CD8-positive, alpha-beta memory T cell (primary cell): ENCODE measurements around the gene TSN. TPM values are rescaled to one million over a fixed set of nuclear protein-coding genes. Genes with fewer than 3 reads are reported as not detected.
A peak's percentile ranks its signal among the peaks of the same experiment; 100 is the strongest.

Source experiments
- CTCF ChIA-PET: fragments of 350-600 bp; sonication (Branson Sonifier 250); formaldehyde crosslinking; loops from one replicate; lab custom pipeline; 2021; ENCODE audit warnings: antibody characterized with exemption; lab: Charles Lee
- POLR2A ChIA-PET: fragments of 350-600 bp; sonication (Branson Sonifier 250); formaldehyde crosslinking; loops from one replicate; lab custom pipeline; 2021; ENCODE audit warnings: antibody characterized with exemption; lab: Charles Lee
- DNase-seq, 5 donors: peaks; one replicate each; pipeline versions ENCODE4 v3.0.0 to v3.0.0-alpha.2; 2020 to 2022; ENCODE audit warnings: mixed read lengths in 1 of 5
- H3K27ac ChIP-seq: one replicate; pipeline ENCODE4 v1.7.0; 2013; ENCODE audit warnings: low read depth, mild to moderate bottlenecking, low read length, moderate library complexity
- H3K27me3 ChIP-seq: 2 replicates; pipeline ENCODE4 v1.7.0; 2013; ENCODE audit warnings: low read length, mild to moderate bottlenecking; ENCODE audit not compliant: insufficient read depth, poor library complexity, severe bottlenecking
- H3K36me3 ChIP-seq: 2 replicates; pipeline ENCODE4 v1.7.0; 2013; ENCODE audit warnings: mild to moderate bottlenecking, low read length, moderate library complexity; ENCODE audit not compliant: insufficient read depth
- H3K4me1 ChIP-seq: 2 replicates; pipeline ENCODE4 v1.7.0; 2013; ENCODE audit warnings: mild to moderate bottlenecking, low read length, moderate library complexity; ENCODE audit not compliant: insufficient read depth
- H3K4me3 ChIP-seq: 2 replicates; pipeline ENCODE4 v1.7.0; 2013; ENCODE audit warnings: mild to moderate bottlenecking, low read length
- H3K9me3 ChIP-seq: 2 replicates; pipeline ENCODE4 v1.7.0; 2013; ENCODE audit warnings: mild to moderate bottlenecking, low read length
- H3K27ac Mint-ChIP-seq, 8 donors: one replicate each; pipeline ENCODE4 v1.8.0; 2020 to 2021; ENCODE audit warnings: mixed read lengths in 8 of 8, mild to moderate bottlenecking in 6 of 8, inconsistent platforms in 3 of 8, moderate library complexity in 3 of 8
- H3K27me3 Mint-ChIP-seq, 2 donors: one replicate each; pipeline ENCODE4 v1.8.0; 2020 to 2021; ENCODE audit warnings: mixed read lengths in 2 of 2, mild to moderate bottlenecking in 1 of 2, moderate library complexity in 1 of 2
- H3K36me3 Mint-ChIP-seq, 3 donors: one replicate each; pipeline ENCODE4 v1.8.0; 2020 to 2021; ENCODE audit warnings: mixed read lengths in 3 of 3, inconsistent platforms in 1 of 3, mild to moderate bottlenecking in 1 of 3
- H3K4me1 Mint-ChIP-seq, 3 donors: one replicate each; pipeline ENCODE4 v1.8.0; 2020 to 2021; ENCODE audit warnings: mixed read lengths in 3 of 3, inconsistent platforms in 1 of 3, mild to moderate bottlenecking in 1 of 3
- H3K4me3 Mint-ChIP-seq, 7 donors: one replicate each; pipeline ENCODE4 v1.8.0; 2020 to 2021; ENCODE audit warnings: mixed read lengths in 7 of 7, mild to moderate bottlenecking in 6 of 7, moderate library complexity in 4 of 7, inconsistent platforms in 2 of 7
- H3K9me3 Mint-ChIP-seq, 5 donors: one replicate each; pipeline ENCODE4 v1.8.0; 2020 to 2022; ENCODE audit warnings: mixed read lengths in 5 of 5, mild to moderate bottlenecking in 3 of 5, moderate library complexity in 2 of 5, inconsistent platforms in 1 of 5
- polyA plus RNA-seq: library from polyadenylated mRNA; unstranded; fragments of 300-500 nt; fragmentation: Illumina TruSeq; gene quantifications from one replicate; pipeline ENCODE4 v1.2.3, GENCODE V29; 2021
- total RNA-seq, 2 experiments: library from RNA; stranded (reverse); gene quantifications; one replicate each; pipeline ENCODE4 v1.2.3, GENCODE V29; 2021

The TSN gene
- total and polyA plus RNA-seq, 3 experiments from 2014 or later = 74.9 to 90.4 (median 88.0) TPM

DNA sequence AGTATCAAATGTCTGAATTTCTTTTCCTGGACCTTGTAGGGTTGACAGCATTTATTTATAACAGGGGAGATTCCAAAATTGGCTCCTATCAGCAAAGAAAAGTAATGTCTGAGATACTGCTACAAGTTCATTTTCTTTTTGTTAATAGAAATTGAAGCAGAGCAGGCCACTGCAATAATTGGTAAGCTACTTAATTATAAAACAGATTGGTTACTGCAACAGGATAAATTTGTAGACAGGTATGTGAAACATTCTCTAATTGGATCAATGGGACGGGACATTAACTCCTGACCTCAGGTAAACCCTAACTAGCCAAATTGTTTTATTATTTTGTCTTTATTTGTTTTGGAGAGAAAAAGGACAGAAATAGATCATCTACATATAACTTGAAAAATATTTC lies 39.3 kb upstream of the TSN start:
- Histone ChIP-seq H3K4me3 (no peak overlapping the region), H3K9me3 (no peaks in the 10 kb centered on the region), H3K27ac (no peak overlapping the region), H3K36me3 (no peaks in the 10 kb centered on the region), H3K4me1 (peaks cover 3% of the 10 kb centered on the region), H3K27me3 (no peaks in the 10 kb centered on the region)
- no peaks in the 10 kb centered on the region for H3K27me3 Mint-ChIP-seq
- no peaks in the 10 kb centered on the region for H3K9me3 Mint-ChIP-seq
- DNase-seq = no peak
- peaks cover 0 to 2% (median 0%) of the 10 kb centered on the region in 3 donors for H3K36me3 Mint-ChIP-seq
- no peak overlapping the region for H3K27ac Mint-ChIP-seq
- peaks cover 3 to 6% (median 5%) of the 10 kb centered on the region in 3 donors for H3K4me1 Mint-ChIP-seq
- H3K4me3 Mint-ChIP-seq = no peak overlapping the region
- POLR2A ChIA-PET = no interaction called here
- CTCF ChIA-PET = interaction anchor here (0.7 to 6.6 kb wide), 2 partner anchors 185 to 314 kb away, joined by 3 to 49 read pairs; partner anchors contain the start of gene RNU4ATAC

DNA sequence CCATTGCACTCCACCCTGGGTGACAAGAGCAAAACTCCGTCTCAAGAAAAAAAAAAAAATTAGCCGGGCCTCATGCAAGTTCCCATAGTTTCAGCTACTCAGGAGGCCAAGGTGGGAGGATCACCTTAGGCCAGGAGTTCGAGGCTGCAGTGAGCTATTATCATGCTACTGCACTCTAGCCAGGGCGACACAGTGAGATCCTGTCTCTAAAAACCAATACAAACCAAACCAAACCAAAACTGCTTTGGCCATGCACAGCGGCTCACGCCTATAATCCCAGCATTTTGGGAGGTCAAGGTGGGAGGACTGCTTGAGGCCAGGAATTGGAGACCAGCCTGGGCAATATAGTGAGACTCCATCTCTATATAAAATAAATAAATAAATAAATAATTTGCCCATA lies 37.9 kb upstream of the TSN start:
- Histone ChIP-seq H3K4me1 (peaks cover 3% of the 10 kb centered on the region), H3K27me3 (no peaks in the 10 kb centered on the region), H3K4me3 (no peak overlapping the region), H3K27ac (no peak overlapping the region), H3K9me3 (no peaks in the 10 kb centered on the region), H3K36me3 (no peaks in the 10 kb centered on the region)
- Mint-ChIP-seq H3K27ac (no peak overlapping the region), H3K4me3 (no peak overlapping the region), H3K9me3 (no peaks in the 10 kb centered on the region), H3K27me3 (no peaks in the 10 kb centered on the region), H3K36me3 (peaks cover 0 to 2% (median 0%) of the 10 kb centered on the region in 3 donors), H3K4me1 (peaks cover 3 to 6% (median 5%) of the 10 kb centered on the region in 3 donors)
- DNase-seq = no peak
- ChIA-PET POLR2A (interaction anchor here (0.7 kb wide), 1 partner anchor 179 kb away, joined by 3 read pairs; no protein-coding TSS in a partner anchor), CTCF (interaction anchor here (1.1 to 6.6 kb wide), 7 partner anchors 18 to 315 kb away, joined by 3 to 49 read pairs (median 4); partner anchors contain the start of gene RNU4ATAC)

DNA sequence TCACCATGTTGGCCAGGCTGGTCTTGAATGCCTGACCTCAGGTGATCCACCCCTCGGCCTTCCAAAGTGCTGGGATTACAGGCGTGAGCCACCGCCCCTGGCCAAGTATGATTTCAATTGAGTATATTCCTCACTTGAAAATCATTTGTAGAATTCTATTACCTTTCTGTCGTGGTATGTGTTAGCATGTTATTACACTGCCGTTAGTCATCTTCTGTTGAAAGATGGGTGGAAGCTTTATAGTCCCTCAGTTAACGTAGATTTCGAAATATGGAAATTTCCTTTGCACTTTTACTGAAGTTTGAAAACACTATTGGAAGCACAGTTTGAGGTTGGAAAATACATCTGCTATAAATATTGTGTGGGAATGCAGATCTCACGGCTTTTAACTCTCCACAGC lies 33.5 kb upstream of the TSN start:
- Histone ChIP-seq H3K4me1 (peaks cover 3% of the 10 kb centered on the region), H3K36me3 (no peaks in the 10 kb centered on the region), H3K9me3 (no peaks in the 10 kb centered on the region), H3K4me3 (no peak overlapping the region), H3K27ac (no peak overlapping the region), H3K27me3 (no peaks in the 10 kb centered on the region)
- no peak for DNase-seq
- H3K36me3 Mint-ChIP-seq = peaks cover 0 to 9% (median 1%) of the 10 kb centered on the region in 3 donors
- H3K27me3 Mint-ChIP-seq = no peaks in the 10 kb centered on the region
- ChIA-PET CTCF (interaction anchor here (6.6 kb wide), 1 partner anchor 191 kb away, joined by 49 read pairs; the partner anchor contains the start of gene RNU4ATAC), POLR2A (no interaction called here)
- no peaks in the 10 kb centered on the region for H3K9me3 Mint-ChIP-seq
- H3K27ac Mint-ChIP-seq = no peak overlapping the region
- peaks cover 3 to 6% (median 5%) of the 10 kb centered on the region in 3 donors for H3K4me1 Mint-ChIP-seq
- H3K4me3 Mint-ChIP-seq = no peak overlapping the region

DNA sequence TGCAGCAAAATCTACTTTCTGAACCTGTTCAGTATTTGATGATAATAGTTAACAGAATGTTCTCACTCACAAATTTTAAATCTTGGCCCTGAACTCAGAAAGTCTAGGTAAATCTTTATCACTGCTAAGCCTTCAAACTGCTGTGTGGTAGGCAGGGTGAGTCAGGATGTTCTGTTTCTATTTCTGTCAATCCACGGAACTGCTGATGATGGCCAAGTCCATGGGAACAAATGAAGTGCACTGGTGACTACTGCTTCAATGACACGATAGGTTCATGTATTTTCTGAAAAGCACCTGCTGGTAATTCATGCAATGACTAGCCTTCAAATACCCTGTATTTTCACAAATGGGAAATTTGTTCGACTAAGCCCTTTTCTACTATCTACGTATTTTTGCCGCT lies 33.0 kb upstream of the TSN start:
- no peaks in the 10 kb centered on the region for H3K36me3 ChIP-seq
- H3K27ac Mint-ChIP-seq = no peak overlapping the region
- H3K27me3 Mint-ChIP-seq = no peaks in the 10 kb centered on the region
- peaks cover 3% of the 10 kb centered on the region for H3K4me1 ChIP-seq
- no peaks in the 10 kb centered on the region for H3K27me3 ChIP-seq
- H3K4me3 ChIP-seq = no peak overlapping the region
- peaks cover 0 to 14% (median 4%) of the 10 kb centered on the region in 3 donors for H3K36me3 Mint-ChIP-seq
- CTCF ChIA-PET = interaction anchor here (6.6 kb wide), 1 partner anchor 191 kb away, joined by 49 read pairs; the partner anchor contains the start of gene RNU4ATAC
- no peak overlapping the region for H3K4me3 Mint-ChIP-seq
- H3K4me1 Mint-ChIP-seq = peaks cover 3 to 6% (median 5%) of the 10 kb centered on the region in 3 donors
- no peak overlapping the region for H3K27ac ChIP-seq
- no peaks in the 10 kb centered on the region for H3K9me3 ChIP-seq
- H3K9me3 Mint-ChIP-seq = no peaks in the 10 kb centered on the region
- no peak for DNase-seq
- POLR2A ChIA-PET = no interaction called here

DNA sequence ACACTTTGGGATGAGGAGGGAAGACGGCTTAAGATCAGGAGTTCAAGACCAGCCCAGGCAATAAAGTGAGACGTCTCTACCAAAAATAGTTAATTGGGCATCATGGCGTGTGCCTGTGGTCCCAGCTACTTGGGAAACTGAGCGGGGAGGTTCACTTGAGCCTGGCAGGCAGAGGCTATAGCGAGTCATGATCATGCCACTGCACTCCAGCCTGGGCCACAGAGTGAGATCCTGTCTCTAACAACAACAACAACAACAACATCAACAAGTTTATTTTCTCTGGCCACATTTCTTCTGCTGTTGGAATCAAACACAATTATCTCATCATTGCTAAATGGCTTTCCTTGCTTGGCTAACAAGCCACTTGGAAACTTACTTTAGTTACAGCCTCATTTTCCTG lies 32.1 kb upstream of the TSN start:
- no peak for DNase-seq
- Mint-ChIP-seq H3K4me1 (peaks cover 3 to 6% (median 5%) of the 10 kb centered on the region in 3 donors), H3K27ac (peak overlapping the region in 2 of 8 donors; percentile 5 to 81), H3K36me3 (peaks cover 0 to 22% (median 5%) of the 10 kb centered on the region in 3 donors), H3K27me3 (no peaks in the 10 kb centered on the region), H3K4me3 (no peak overlapping the region), H3K9me3 (no peaks in the 10 kb centered on the region)
- H3K4me3 ChIP-seq = no peak overlapping the region
- POLR2A ChIA-PET = no interaction called here
- CTCF ChIA-PET = no interaction called here
- H3K9me3 ChIP-seq = no peaks in the 10 kb centered on the region
- H3K36me3 ChIP-seq = peaks cover 3% of the 10 kb centered on the region
- no peaks in the 10 kb centered on the region for H3K27me3 ChIP-seq
- no peak overlapping the region for H3K27ac ChIP-seq
- H3K4me1 ChIP-seq = peaks cover 3% of the 10 kb centered on the region

DNA sequence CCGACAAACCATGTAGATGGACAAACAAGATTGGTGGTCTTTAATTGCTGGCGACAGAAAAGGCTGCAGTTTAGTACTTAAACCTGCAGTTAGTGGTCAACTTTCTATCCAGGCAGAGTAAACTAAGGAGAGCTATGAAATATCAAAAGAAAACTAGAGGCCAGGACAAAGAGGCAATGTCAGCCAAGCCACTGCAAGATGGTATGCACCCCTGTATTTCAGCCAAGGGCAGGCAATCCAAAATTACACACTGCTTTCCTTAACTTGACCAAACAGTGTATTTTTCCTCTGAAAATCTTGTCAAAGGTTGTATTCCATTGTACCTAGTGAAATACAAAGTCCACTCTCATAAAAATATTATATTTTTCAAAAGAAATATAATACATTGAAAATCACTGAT lies 28.1 kb upstream of the TSN start:
- Mint-ChIP-seq H3K4me1 (peaks cover 8 to 20% (median 14%) of the 10 kb centered on the region in 3 donors), H3K4me3 (no peak overlapping the region), H3K9me3 (no peaks in the 10 kb centered on the region), H3K27me3 (no peaks in the 10 kb centered on the region), H3K27ac (peak overlapping the region in 2 of 8 donors; percentile 22 to 71), H3K36me3 (peaks cover 0 to 59% (median 24%) of the 10 kb centered on the region in 3 donors)
- no peaks in the 10 kb centered on the region for H3K27me3 ChIP-seq
- H3K4me1 ChIP-seq = no peaks in the 10 kb centered on the region
- no peak overlapping the region for H3K27ac ChIP-seq
- H3K9me3 ChIP-seq = no peaks in the 10 kb centered on the region
- no peak overlapping the region for H3K4me3 ChIP-seq
- H3K36me3 ChIP-seq = peaks cover 36% of the 10 kb centered on the region
- CTCF ChIA-PET = no interaction called here
- no peak for DNase-seq
- POLR2A ChIA-PET = no interaction called here

DNA sequence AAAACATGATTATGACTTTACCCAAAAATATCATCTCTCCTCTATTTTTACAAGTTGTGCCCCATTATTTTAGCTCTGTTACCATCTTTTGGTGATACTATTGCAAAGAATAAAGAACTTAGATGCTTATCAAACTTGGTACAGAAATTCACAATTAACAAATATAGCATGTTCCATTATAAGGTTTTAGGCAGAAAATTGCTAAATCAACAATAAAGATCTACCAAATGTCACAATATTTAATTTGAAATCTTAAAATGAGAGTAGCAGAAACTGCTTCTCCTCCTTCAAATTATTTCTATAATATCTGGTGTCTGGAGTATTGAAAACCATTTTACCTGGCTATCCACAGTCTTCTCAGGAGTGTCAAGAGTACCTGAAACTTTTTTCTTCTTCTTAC lies 27.5 kb upstream of the TSN start:
- Mint-ChIP-seq H3K9me3 (no peaks in the 10 kb centered on the region), H3K4me3 (no peak overlapping the region), H3K27me3 (no peaks in the 10 kb centered on the region), H3K27ac (peak overlapping the region in 1 of 8 donors; percentile 32), H3K4me1 (peaks cover 8 to 21% (median 14%) of the 10 kb centered on the region in 3 donors), H3K36me3 (peaks cover 0 to 64% (median 24%) of the 10 kb centered on the region in 3 donors)
- ChIA-PET POLR2A (no interaction called here), CTCF (interaction anchor here (1.1 kb wide), 1 partner anchor 197 kb away, joined by 4 read pairs; the partner anchor contains the start of gene RNU4ATAC)
- Histone ChIP-seq H3K4me1 (no peaks in the 10 kb centered on the region), H3K27ac (no peak overlapping the region), H3K36me3 (peaks cover 37% of the 10 kb centered on the region), H3K4me3 (no peak overlapping the region), H3K9me3 (no peaks in the 10 kb centered on the region), H3K27me3 (no peaks in the 10 kb centered on the region)
- no peak for DNase-seq

DNA sequence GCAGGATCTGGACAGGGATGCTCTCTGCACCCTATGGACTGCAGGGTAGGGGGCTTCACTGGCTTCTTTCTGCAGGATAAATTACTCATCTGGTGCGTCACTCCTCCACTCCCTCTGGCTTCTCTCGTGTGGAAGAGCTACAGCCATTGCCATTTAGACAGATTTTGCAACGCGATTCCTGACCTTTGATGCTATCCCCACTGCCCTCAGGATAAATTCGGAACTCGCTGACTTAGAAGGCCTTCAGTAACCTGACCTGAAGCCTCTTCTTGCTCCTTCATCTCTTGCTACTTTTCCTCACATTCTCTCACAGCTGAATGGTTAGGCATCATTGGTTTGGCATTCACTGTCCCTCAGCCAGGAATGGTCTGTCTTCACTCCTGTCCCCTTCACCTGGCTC lies 24.1 kb upstream of the TSN start:
- Mint-ChIP-seq H3K27me3 (no peaks in the 10 kb centered on the region), H3K4me1 (peaks cover 23 to 42% (median 36%) of the 10 kb centered on the region in 3 donors), H3K36me3 (peaks cover 0 to 82% (median 26%) of the 10 kb centered on the region in 3 donors), H3K9me3 (no peaks in the 10 kb centered on the region), H3K27ac (peak overlapping the region in 1 of 8 donors; percentile 60), H3K4me3 (no peak overlapping the region)
- ChIA-PET POLR2A (no interaction called here), CTCF (no interaction called here)
- H3K36me3 ChIP-seq = peaks cover 47% of the 10 kb centered on the region
- no peaks in the 10 kb centered on the region for H3K9me3 ChIP-seq
- H3K4me1 ChIP-seq = peaks cover 9% of the 10 kb centered on the region
- no peaks in the 10 kb centered on the region for H3K27me3 ChIP-seq
- no peak for DNase-seq
- H3K4me3 ChIP-seq = no peak overlapping the region
- no peak overlapping the region for H3K27ac ChIP-seq
